GM23248 (cell line): ENCODE data around the gene PRKAB2. TPM values are rescaled to one million over a fixed set of nuclear protein-coding genes. Genes with fewer than 3 reads are reported as not detected.

Experiments
- DNase-seq: peaks from one replicate; pipeline ENCODE4 v3.0.0-alpha.2; 2015
- H2AFZ ChIP-seq: fragments of 200-600 bp; sonication (generic); 2 replicates; pipeline ENCODE4 v1.6.1; 2016; ENCODE audit warnings: antibody characterized with exemption
- H3F3A ChIP-seq: fragments of 200-600 bp; sonication (generic); 2 replicates; pipeline ENCODE4 v1.6.1; 2016; ENCODE audit warnings: mild to moderate bottlenecking, antibody characterized with exemption, mixed run types; ENCODE audit not compliant: insufficient read depth
- H3K27ac ChIP-seq: fragments of 200-600 bp; sonication (generic); 2 replicates; pipeline ENCODE4 v1.5.1; 2016; ENCODE audit warnings: mild to moderate bottlenecking
- H3K27me3 ChIP-seq: fragments of 200-600 bp; sonication (generic); replicated peaks from 2 replicates; pipeline ENCODE4 v1.6.1; 2016; ENCODE audit warnings: mild to moderate bottlenecking; ENCODE audit not compliant: insufficient read depth
- H3K36me3 ChIP-seq: fragments of 200-600 bp; sonication (generic); 2 replicates; pipeline ENCODE4 v1.6.1; 2016; ENCODE audit warnings: low read depth, mild to moderate bottlenecking
- H3K4me1 ChIP-seq: fragments of 200-600 bp; sonication (generic); 2 replicates; pipeline ENCODE4 v1.6.1; 2016; ENCODE audit warnings: mild to moderate bottlenecking; ENCODE audit not compliant: insufficient read depth
- H3K4me2 ChIP-seq: fragments of 200-600 bp; sonication (generic); one replicate; pipeline ENCODE4 v1.6.1; 2016; ENCODE audit warnings: mild to moderate bottlenecking; ENCODE audit not compliant: unreplicated experiment
- H3K4me3 ChIP-seq: fragments of 200-600 bp; sonication (generic); 2 replicates; pipeline ENCODE4 v1.5.1; 2016; ENCODE audit warnings: mild to moderate bottlenecking
- H3K79me2 ChIP-seq: fragments of 200-600 bp; sonication (generic); 2 replicates; pipeline ENCODE4 v1.6.1; 2016; ENCODE audit warnings: mild to moderate bottlenecking; ENCODE audit not compliant: insufficient read depth
- H3K9ac ChIP-seq: fragments of 200-600 bp; sonication (generic); 2 replicates; pipeline ENCODE4 v1.6.1; 2016; ENCODE audit warnings: mild to moderate bottlenecking
- H3K9me2 ChIP-seq: fragments of 200-600 bp; sonication (generic); 2 replicates; pipeline ENCODE4 v1.6.1; 2016; ENCODE audit warnings: mixed run types, mild to moderate bottlenecking, moderate library complexity; ENCODE audit not compliant: insufficient read depth
- H3K9me3 ChIP-seq: fragments of 200-600 bp; sonication (generic); one replicate; pipeline ENCODE4 v1.6.1; 2017; ENCODE audit warnings: low read depth
- H4K20me1 ChIP-seq: fragments of 200-600 bp; sonication (generic); 2 replicates; pipeline ENCODE4 v1.6.0; 2016; ENCODE audit not compliant: insufficient read depth
- EZH2 ChIP-seq: fragments of 200-600 bp; sonication (generic); IDR thresholded peaks from 2 replicates; pipeline ENCODE4 v1.6.1; 2018; ENCODE audit warnings: antibody characterized with exemption, mild to moderate bottlenecking; ENCODE audit not compliant: insufficient read depth, poor library complexity, severe bottlenecking
- EZH2phosphoT487 ChIP-seq: fragments of 200-600 bp; sonication (generic); IDR thresholded peaks from 2 replicates; pipeline ENCODE4 v1.6.1; 2018; ENCODE audit warnings: antibody characterized with exemption, moderate library complexity, mild to moderate bottlenecking, low read depth; ENCODE audit not compliant: insufficient read depth
- WGBS, 2 experiments: methylation state at CpG; one replicate each; pipeline ENCODE4 v1.1.6; 2015 to 2017; ENCODE audit warnings: low lambda C conversion rate in 2 of 2, low coverage in 1 of 2; ENCODE audit errors: missing lambda C conversion rate in 2 of 2; 5-methylcytosine and 5-hydroxymethylcytosine counted together
- in situ Hi-C: fragments of 300-500 bp; cut with MboI; formaldehyde crosslinking; loops from 2 replicates; pipeline ENCODE4 v1.15.0; 2020
- polyA plus RNA-seq: library from polyadenylated mRNA; unstranded; fragments of >200 nt; fragmentation: Nextera tagmentation; extraction: Ambion mirVana; gene quantifications from 2 replicates; pipeline ENCODE4 v1.2.1, GENCODE V29; 2016
- total RNA-seq: library from RNA; depleted of rRNA; stranded (reverse); fragments of >200 nt; shearing (Covaris generic); gene quantifications from 2 replicates; pipeline ENCODE4 v1.2.3, GENCODE V29; 2014

Gene PRKAB2
- total and polyA plus RNA-seq, 2 experiments from 2014 or later: 18.2 to 24.6 TPM

- Histone ChIP-seq H4K20me1 (no peaks in the 10 kb centered on the region), H3K79me2 (no peaks in the 10 kb centered on the region), H3K4me2 (no peak overlapping the region), H3K4me3 (no peak overlapping the region), H3K4me1 (no peaks in the 10 kb centered on the region), H3K9me2 (no peaks in the 10 kb centered on the region), H3F3A (no peaks in the 10 kb centered on the region), H3K27me3 (no peaks in the 10 kb centered on the region), H3K9me3 (no peaks in the 10 kb centered on the region), H2AFZ (no peak overlapping the region), H3K27ac (no peak overlapping the region), H3K36me3 (no peaks in the 10 kb centered on the region), H3K9ac (no peak overlapping the region)
- in situ Hi-C loops: no loop called here
- WGBS, 2 experiments: 47 to 50% methylated on average over 7 of the region's 7 CpGs
- no peak for TF ChIP-seq EZH2
- TF ChIP-seq EZH2phosphoT487: no peak
- no peak for DNase-seq
Observed at GRCh38 chr1:147111381-147112130, 60.7 kb downstream of the PRKAB2 start.

GRCh38 chr1:147110872-147111271, 61.4 kb downstream of the PRKAB2 start:
- H3K4me1 ChIP-seq: no peaks in the 10 kb centered on the region
- H3K9ac ChIP-seq: no peak overlapping the region
- H3K36me3 ChIP-seq: no peaks in the 10 kb centered on the region
- no peaks in the 10 kb centered on the region for H3K79me2 ChIP-seq
- no peaks in the 10 kb centered on the region for H3K27me3 ChIP-seq
- H3K4me2 ChIP-seq: no peak overlapping the region
- no peaks in the 10 kb centered on the region for H3K9me3 ChIP-seq
- TF ChIP-seq EZH2 (no peak), EZH2phosphoT487 (no peak)
- H3F3A ChIP-seq: no peaks in the 10 kb centered on the region
- 16 to 20% methylated on average over 1 of the region's 1 CpG for WGBS, 2 experiments
- no peaks in the 10 kb centered on the region for H4K20me1 ChIP-seq
- no peak overlapping the region for H3K4me3 ChIP-seq
- no peak for DNase-seq
- H3K9me2 ChIP-seq: no peaks in the 10 kb centered on the region
- H3K27ac ChIP-seq: no peak overlapping the region
- in situ Hi-C loops: no loop called here
- no peak overlapping the region for H2AFZ ChIP-seq

- no peaks in the 10 kb centered on the region for H3K36me3 ChIP-seq
- in situ Hi-C loops: no loop called here
- WGBS, 2 experiments: 38 to 50% methylated on average over 1 of the region's 1 CpG
Observed at GRCh38 chr1:147110434-147110833, 61.8 kb downstream of the PRKAB2 start.

GRCh38 chr1:147109762-147110161, 62.5 kb downstream of the PRKAB2 start:
- DNase-seq: no peak
- no peaks in the 10 kb centered on the region for H3K9me2 ChIP-seq
- H3K27ac ChIP-seq: no peak overlapping the region
- H4K20me1 ChIP-seq: no peaks in the 10 kb centered on the region
- in situ Hi-C loops: no loop called here
- no peak overlapping the region for H3K4me2 ChIP-seq
- no peaks in the 10 kb centered on the region for H3K4me1 ChIP-seq
- no peak overlapping the region for H3K9ac ChIP-seq
- H3F3A ChIP-seq: no peaks in the 10 kb centered on the region
- no peaks in the 10 kb centered on the region for H3K27me3 ChIP-seq
- H3K9me3 ChIP-seq: no peaks in the 10 kb centered on the region
- no peak overlapping the region for H2AFZ ChIP-seq
- H3K79me2 ChIP-seq: no peaks in the 10 kb centered on the region
- 14 to 17% methylated on average over 4 of the region's 4 CpGs for WGBS, 2 experiments
- no peak overlapping the region for H3K4me3 ChIP-seq
- TF ChIP-seq EZH2 (no peak), EZH2phosphoT487 (no peak)
- no peaks in the 10 kb centered on the region for H3K36me3 ChIP-seq

More at GRCh38 chr1:147110434-147110833, 61.8 kb downstream of the PRKAB2 start:
- H3K9ac ChIP-seq: no peak overlapping the region
- DNase-seq: no peak
- H3K4me3 ChIP-seq: no peak overlapping the region
- TF ChIP-seq EZH2phosphoT487 (no peak), EZH2 (no peak)
- no peaks in the 10 kb centered on the region for H4K20me1 ChIP-seq
- no peaks in the 10 kb centered on the region for H3K9me2 ChIP-seq
- H3F3A ChIP-seq: no peaks in the 10 kb centered on the region
- no peak overlapping the region for H3K27ac ChIP-seq
- H3K79me2 ChIP-seq: no peaks in the 10 kb centered on the region
- H3K4me1 ChIP-seq: no peaks in the 10 kb centered on the region
- H3K9me3 ChIP-seq: no peaks in the 10 kb centered on the region
- no peaks in the 10 kb centered on the region for H3K27me3 ChIP-seq
- H2AFZ ChIP-seq: no peak overlapping the region
- no peak overlapping the region for H3K4me2 ChIP-seq
